Left ventricle myocardium inferior (tissue), 1 donor: Measurements from ENCODE around the gene PRKCQ. TPM values are rescaled to one million over a fixed set of nuclear protein-coding genes. Genes with fewer than 3 reads are reported as not detected.
"Not testable (repeated sequence)": the region's sequence is repeated elsewhere in the genome, so short reads cannot be mapped to it uniquely, and the experiment has no call there.

Experiments used
- DNase-seq: peaks from one replicate; pipeline ENCODE4 v3.0.0-alpha.2; 2020
- H3K27ac ChIP-seq: fragments of 200-600 bp; replicated peaks from 2 replicates; pipeline ENCODE4 v1.8.0; 2021
- H3K27me3 ChIP-seq: fragments of 200-600 bp; 2 replicates; pipeline ENCODE4 v1.8.0; 2021; ENCODE audit warnings: low read depth
- H3K36me3 ChIP-seq: fragments of 200-600 bp; 2 replicates; pipeline ENCODE4 v1.8.0; 2021
- H3K4me1 ChIP-seq: fragments of 200-600 bp; 2 replicates; pipeline ENCODE4 v1.8.0; 2021
- H3K4me3 ChIP-seq: fragments of 200-600 bp; 2 replicates; pipeline ENCODE4 v1.8.0; 2021; ENCODE audit warnings: mild to moderate bottlenecking, moderate library complexity
- H3K9me3 ChIP-seq: fragments of 200-600 bp; replicated peaks from 2 replicates; pipeline ENCODE4 v1.8.0; 2021
- intact Hi-C: fragments of 100-400 bp; cut with micrococcal nuclease; formaldehyde crosslinking; loops from one replicate; pipeline ENCODE4 v1.11.0; 2022
- total RNA-seq: library from RNA; stranded (reverse); fragmentation: NEBNext Ultra II Directional; extraction: Animal tissue kit (Norgen Biotek cat#: 25700); gene quantifications from one replicate; pipeline ENCODE4 v1.2.1, GENCODE V29; 2021
- TF ChIP-seq, protein P1 (sequence below): fragments of 200-600 bp; IDR thresholded peaks from 2 replicates; pipeline ENCODE4 v1.8.0; 2021; ENCODE audit warnings: antibody characterized with exemption, mild to moderate bottlenecking, borderline replicate concordance
- donor health status: DM: no; HTN: yes; CAD: no; lungs with severe emphysema.

PRKCQ gene
- total RNA-seq, 1 donor from 2014 or later = 0.16 TPM

DNA sequence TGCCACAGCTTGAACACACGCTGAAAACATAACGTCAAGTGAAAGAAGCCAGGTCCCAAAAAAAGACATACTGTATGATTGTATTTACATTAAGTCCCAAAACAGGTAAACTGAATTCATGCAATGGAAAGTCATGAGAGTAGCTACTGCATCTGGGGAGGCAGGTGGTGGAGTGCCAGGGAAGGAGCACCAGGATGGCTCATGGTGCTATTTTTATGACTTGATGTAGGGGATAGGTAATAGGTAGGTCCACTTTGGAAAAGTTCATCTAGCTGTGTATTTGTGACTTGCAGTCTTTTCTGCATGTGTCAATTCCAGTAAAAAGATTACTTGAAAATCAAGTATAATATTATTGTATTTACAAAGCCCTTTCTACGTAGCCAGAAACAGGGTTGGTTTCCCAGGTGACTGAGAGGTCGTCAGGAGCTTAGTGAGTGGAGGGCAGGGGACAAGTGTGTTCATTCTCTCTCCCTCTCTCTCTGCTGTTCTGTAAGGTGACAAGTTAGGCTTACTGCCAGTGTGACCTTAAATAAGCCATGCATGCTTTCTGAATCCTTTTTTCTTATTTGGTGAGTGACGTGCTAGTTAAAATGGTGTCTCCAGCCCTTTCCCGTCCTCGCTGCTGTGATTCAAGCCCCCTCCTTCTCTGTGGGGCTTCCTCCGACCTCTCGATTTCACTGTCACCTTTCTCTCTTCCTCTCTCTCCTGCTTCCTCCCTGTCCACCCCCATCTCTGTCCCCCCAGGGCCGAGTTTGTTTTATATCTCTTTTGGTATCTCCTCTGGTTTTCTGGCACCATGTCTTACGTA, 9.4 kb upstream of the PRKCQ start:
- peaks cover 74% of the 10 kb centered on the region for H3K27me3 ChIP-seq
- no peaks in the 10 kb centered on the region for H3K4me1 ChIP-seq
- intact Hi-C loops = no loop called here
- DNase-seq = no peak
- no peaks in the 10 kb centered on the region for H3K9me3 ChIP-seq
- H3K27ac ChIP-seq = no peak overlapping the region
- TF ChIP-seq, protein P1, sequence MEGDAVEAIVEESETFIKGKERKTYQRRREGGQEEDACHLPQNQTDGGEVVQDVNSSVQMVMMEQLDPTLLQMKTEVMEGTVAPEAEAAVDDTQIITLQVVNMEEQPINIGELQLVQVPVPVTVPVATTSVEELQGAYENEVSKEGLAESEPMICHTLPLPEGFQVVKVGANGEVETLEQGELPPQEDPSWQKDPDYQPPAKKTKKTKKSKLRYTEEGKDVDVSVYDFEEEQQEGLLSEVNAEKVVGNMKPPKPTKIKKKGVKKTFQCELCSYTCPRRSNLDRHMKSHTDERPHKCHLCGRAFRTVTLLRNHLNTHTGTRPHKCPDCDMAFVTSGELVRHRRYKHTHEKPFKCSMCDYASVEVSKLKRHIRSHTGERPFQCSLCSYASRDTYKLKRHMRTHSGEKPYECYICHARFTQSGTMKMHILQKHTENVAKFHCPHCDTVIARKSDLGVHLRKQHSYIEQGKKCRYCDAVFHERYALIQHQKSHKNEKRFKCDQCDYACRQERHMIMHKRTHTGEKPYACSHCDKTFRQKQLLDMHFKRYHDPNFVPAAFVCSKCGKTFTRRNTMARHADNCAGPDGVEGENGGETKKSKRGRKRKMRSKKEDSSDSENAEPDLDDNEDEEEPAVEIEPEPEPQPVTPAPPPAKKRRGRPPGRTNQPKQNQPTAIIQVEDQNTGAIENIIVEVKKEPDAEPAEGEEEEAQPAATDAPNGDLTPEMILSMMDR = no peak
- no peaks in the 10 kb centered on the region for H3K36me3 ChIP-seq
- H3K4me3 ChIP-seq = no peak overlapping the region

DNA sequence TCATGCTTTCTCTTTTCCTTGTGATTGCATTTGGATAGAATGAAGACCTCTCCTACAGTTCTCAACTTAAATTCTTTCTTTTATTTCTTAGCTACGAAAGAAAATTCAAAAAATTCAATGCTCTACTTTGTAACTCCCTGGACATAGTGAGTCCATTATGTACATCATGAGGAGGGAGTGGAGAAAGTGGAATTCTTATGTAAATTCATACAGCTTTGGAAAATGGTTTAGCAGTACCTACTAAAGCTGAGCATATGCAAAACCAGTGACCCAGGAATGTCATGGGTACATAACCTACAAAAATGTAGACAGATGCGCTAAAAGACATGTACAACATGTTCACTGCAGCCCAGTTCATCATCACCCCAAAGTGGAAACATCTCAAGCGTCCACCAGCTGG, 8.8 kb upstream of the PRKCQ start:
- TF ChIP-seq, protein P1 = no peak
- intact Hi-C loops = no loop called here
- Histone ChIP-seq H3K9me3 (no peaks in the 10 kb centered on the region), H3K4me3 (no peak overlapping the region), H3K27me3 (peaks cover 68% of the 10 kb centered on the region), H3K4me1 (no peaks in the 10 kb centered on the region), H3K36me3 (no peaks in the 10 kb centered on the region), H3K27ac (no peak overlapping the region)
- DNase-seq = no peak

DNA sequence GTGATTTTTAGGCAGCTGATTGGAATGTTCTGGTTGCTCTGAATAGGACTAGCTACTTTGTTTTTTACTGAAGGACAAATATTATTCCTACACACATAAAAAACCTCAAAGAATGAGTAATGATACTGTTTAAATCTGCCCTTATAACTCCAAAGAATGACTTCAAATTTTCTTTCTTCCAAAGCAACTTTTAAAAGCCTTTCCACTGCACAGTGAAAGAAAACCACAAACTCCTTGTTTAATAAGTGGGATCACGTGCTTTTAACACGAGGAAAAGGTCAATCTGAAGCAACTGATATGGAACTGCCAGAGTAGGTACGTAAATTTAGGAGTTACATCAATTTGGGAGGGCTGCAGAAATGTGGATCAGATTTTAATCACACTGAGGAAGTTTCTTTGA, 8.0 kb upstream of the PRKCQ start:
- intact Hi-C loops = no loop called here

DNA sequence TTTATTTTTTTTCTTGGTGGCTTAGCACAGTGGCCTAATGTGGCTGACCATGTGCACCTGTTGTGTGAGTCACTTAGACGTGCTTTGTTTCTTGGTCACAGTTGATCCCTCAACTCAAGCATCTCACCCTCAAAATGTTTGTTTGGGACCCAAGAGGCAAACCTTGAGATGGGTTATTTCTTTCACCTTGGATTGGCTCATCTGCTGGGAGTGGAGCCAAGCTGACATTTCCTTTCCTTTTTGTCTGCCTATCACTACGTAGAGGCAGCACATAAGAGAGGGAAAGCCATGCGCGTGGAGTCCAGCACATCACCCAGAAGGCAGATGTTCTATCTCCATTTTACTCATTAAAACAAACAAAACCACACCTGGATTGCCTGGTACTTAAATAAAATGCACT, 6.4 kb upstream of the PRKCQ start:
- intact Hi-C loops = no loop called here
- H3K27me3 ChIP-seq = peaks cover 75% of the 10 kb centered on the region

More for the DNA sequence above, 8.0 kb upstream of the PRKCQ start:
- H3K27ac ChIP-seq = no peak overlapping the region
- no peaks in the 10 kb centered on the region for H3K4me1 ChIP-seq
- TF ChIP-seq, protein P1 = no peak
- H3K36me3 ChIP-seq = no peaks in the 10 kb centered on the region
- H3K27me3 ChIP-seq = peaks cover 69% of the 10 kb centered on the region
- H3K9me3 ChIP-seq = no peaks in the 10 kb centered on the region
- no peak for DNase-seq
- H3K4me3 ChIP-seq = no peak overlapping the region

DNA sequence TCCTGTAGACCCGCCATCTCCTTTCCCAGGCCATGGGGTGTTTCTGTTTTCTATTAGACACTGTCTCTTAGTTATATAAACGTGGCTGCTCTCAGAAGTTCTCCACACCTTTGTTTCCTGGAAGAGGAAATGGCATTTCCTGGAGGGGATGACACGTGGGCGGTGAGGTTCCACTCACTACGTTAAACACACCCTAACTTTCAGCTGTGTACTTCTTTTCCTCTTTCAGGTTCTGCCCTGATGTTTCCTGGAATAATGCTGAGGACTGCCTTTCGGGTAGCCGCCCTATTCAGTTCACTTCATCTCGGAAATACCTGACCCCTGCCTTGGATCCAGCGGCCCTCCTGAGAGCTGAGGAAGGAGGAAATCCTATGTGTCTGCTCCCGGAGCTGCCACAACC, 3.4 kb upstream of the PRKCQ start:
- H3K4me1 ChIP-seq = peaks cover 10% of the 10 kb centered on the region
- intact Hi-C loops = loop anchor here (5.0 kb wide), 1 partner anchor 84 kb away; no protein-coding TSS in a partner anchor
- no peak overlapping the region for H3K4me3 ChIP-seq
- no peak overlapping the region for H3K27ac ChIP-seq
- no peak for DNase-seq
- H3K9me3 ChIP-seq = no peaks in the 10 kb centered on the region
- no peaks in the 10 kb centered on the region for H3K36me3 ChIP-seq
- peaks cover 78% of the 10 kb centered on the region for H3K27me3 ChIP-seq
- TF ChIP-seq, protein P1 = no peak

More for the DNA sequence above, 6.4 kb upstream of the PRKCQ start:
- TF ChIP-seq, protein P1 = no peak
- Histone ChIP-seq H3K36me3 (no peaks in the 10 kb centered on the region), H3K4me3 (no peak overlapping the region), H3K4me1 (no peaks in the 10 kb centered on the region), H3K9me3 (no peaks in the 10 kb centered on the region), H3K27ac (no peak overlapping the region)
- DNase-seq = no peak

DNA sequence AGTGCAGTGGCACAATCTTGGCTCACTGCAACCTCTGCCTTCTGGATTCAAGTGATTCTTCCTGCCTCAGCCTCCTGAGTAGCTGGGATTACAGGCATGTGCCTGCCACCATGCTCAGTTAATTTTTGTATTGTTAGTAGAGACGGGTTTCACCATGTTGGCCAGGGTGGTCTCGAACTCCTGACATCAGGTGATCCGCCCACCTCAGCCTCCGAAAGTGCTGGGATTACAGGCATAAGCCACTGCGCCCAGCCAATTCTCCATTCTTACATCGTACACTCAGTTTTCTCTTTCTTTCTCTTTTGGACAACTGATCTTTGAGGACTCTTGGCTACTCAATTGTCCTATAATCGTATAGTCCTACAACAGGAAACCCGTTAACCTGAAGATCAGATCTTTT, 2.8 kb upstream of the PRKCQ start:
- H3K27me3 ChIP-seq = peaks cover 78% of the 10 kb centered on the region
- intact Hi-C loops = loop anchor here (5.0 kb wide), 1 partner anchor 84 kb away; no protein-coding TSS in a partner anchor
- H3K27ac ChIP-seq, H3K4me3 ChIP-seq, H3K4me1 ChIP-seq, H3K9me3 ChIP-seq, DNase-seq, H3K36me3 ChIP-seq: not testable (repeated sequence)
